GM12872 (cell line): ENCODE measurements around the gene U2SURP.

Experiments used
- CTCF ChIP-seq: IDR thresholded peaks from 3 replicates; pipeline ENCODE4 v1.5.1; 2011; ENCODE audit warnings: low read depth, mild to moderate bottlenecking, low read length, moderate library complexity; ENCODE audit not compliant: insufficient read depth

The U2SURP gene

GRCh38 chr3:143068059-143068458 is 66.7 kb downstream of the U2SURP start:
- TF ChIP-seq CTCF = no peak

- no peak for TF ChIP-seq CTCF
Measured at GRCh38 chr3:143070977-143071551, 69.7 kb downstream of the U2SURP start.

- TF ChIP-seq CTCF = no peak
Measured at GRCh38 chr3:143071776-143072175, 70.4 kb downstream of the U2SURP start.

GRCh38 chr3:143078883-143079282 is 77.5 kb downstream of the U2SURP start:
- TF ChIP-seq CTCF = no peak

GRCh38 chr3:143080196-143080595 is 78.8 kb downstream of the U2SURP start:
- TF ChIP-seq CTCF = no peak

- TF ChIP-seq CTCF = no peak
Measured at GRCh38 chr3:143081365-143081764, 80.0 kb downstream of the U2SURP start.

- no peak for TF ChIP-seq CTCF
Measured at GRCh38 chr3:143081844-143082778, 80.7 kb downstream of the U2SURP start.
